AG04450 (cell line): ENCODE measurements around the gene SAAL1. TPM values are rescaled to one million over a fixed set of nuclear protein-coding genes. Genes with fewer than 3 reads are reported as not detected.
"Not testable (repeated sequence)": the region's sequence is repeated elsewhere in the genome, so short reads cannot be mapped to it uniquely, and the experiment has no call there.

Source experiments
- CTCF ChIA-PET: fragments of 300-600, 350-600 bp; formaldehyde crosslinking; extraction: SDS; loops from one replicate; lab custom pipeline; 2022; ENCODE audit warnings: antibody characterized with exemption, inconsistent platforms; lab: Charles Lee
- POLR2A ChIA-PET: fragments of 350-600 bp; formaldehyde crosslinking; extraction: SDS; loops from one replicate; lab custom pipeline; 2021; ENCODE audit warnings: antibody characterized with exemption, inconsistent platforms; lab: Yijun Ruan, JAX
- DNase-seq: peaks from one replicate; pipeline ENCODE4 v3.0.0-alpha.2; 2011; ENCODE audit warnings: low read depth, low spot score
- H3K27ac ChIP-seq: one replicate; pipeline ENCODE4 v1.5.1; 2012; ENCODE audit warnings: low read depth, low read length, control low read depth
- H3K27me3 ChIP-seq: one replicate; pipeline ENCODE4 v1.6.0; 2012; ENCODE audit warnings: low read length; ENCODE audit not compliant: control insufficient read depth, insufficient read depth
- H3K4me3 ChIP-seq: 2 replicates; pipeline ENCODE4 v1.5.1; 2011; ENCODE audit warnings: mild to moderate bottlenecking, low read depth, low read length, control low read depth
- H3K9me3 ChIP-seq: 2 replicates; pipeline ENCODE4 v1.5.1; 2012; ENCODE audit warnings: low read length; ENCODE audit not compliant: control insufficient read depth, insufficient read depth
- CTCF ChIP-seq: IDR thresholded peaks from 2 replicates; pipeline ENCODE4 v1.5.1; 2011; ENCODE audit warnings: low read depth, low read length, control low read depth, inconsistent platforms
- polyA plus RNA-seq: library from polyadenylated mRNA; depleted of rRNA; stranded (reverse); fragments of >200 nt; gene quantifications from 2 replicates; pipeline ENCODE4 v1.2.3, GENCODE V29; 2011

SAAL1 gene
- polyA plus RNA-seq, 1 experiment: 17.0 TPM

GRCh38 chr11:18140145-18140544, 34.3 kb upstream of the SAAL1 start:
- no peaks in the 10 kb centered on the region for H3K27me3 ChIP-seq
- TF ChIP-seq CTCF: no peak
- ChIA-PET POLR2A (no interaction called here), CTCF (no interaction called here)
- H3K9me3 ChIP-seq: no peaks in the 10 kb centered on the region
- DNase-seq: no peak
- no peak overlapping the region for H3K4me3 ChIP-seq
- no peak overlapping the region for H3K27ac ChIP-seq

GRCh38 chr11:18137186-18137800, 31.4 kb upstream of the SAAL1 start:
- Histone ChIP-seq H3K9me3 (no peaks in the 10 kb centered on the region), H3K27me3 (no peaks in the 10 kb centered on the region), H3K27ac (no peak overlapping the region), H3K4me3 (no peak overlapping the region)
- no peak for TF ChIP-seq CTCF
- DNase-seq: no peak
- POLR2A ChIA-PET: interaction anchor here (0.6 kb wide), 1 partner anchor 46 kb away, joined by 3 read pairs; no protein-coding TSS in a partner anchor
- CTCF ChIA-PET: no interaction called here

- Histone ChIP-seq H3K9me3 (no peaks in the 10 kb centered on the region), H3K27me3 (no peaks in the 10 kb centered on the region), H3K27ac (no peak overlapping the region), H3K4me3 (no peak overlapping the region)
- DNase-seq: no peak
- CTCF ChIA-PET: no interaction called here
- POLR2A ChIA-PET: no interaction called here
- no peak for TF ChIP-seq CTCF
Observed at GRCh38 chr11:18135308-18135707, 29.4 kb upstream of the SAAL1 start.

GRCh38 chr11:18132341-18132740, 26.5 kb upstream of the SAAL1 start, which contains the start of gene MRGPRX3:
MRGPRX3 (plus strand) TSS chr11:18132571; CDS start chr11:18137203, 4,632 bp downstream.
- no peak within 1 kb of the TSS for H3K27ac ChIP-seq
- no peaks in the 10 kb centered on the region for H3K27me3 ChIP-seq
- CTCF ChIA-PET: no interaction called here
- no peak within 1 kb of the TSS for H3K4me3 ChIP-seq
- no peak for DNase-seq
- TF ChIP-seq CTCF: no peak
- POLR2A ChIA-PET: no interaction called here
- no peaks in the 10 kb centered on the region for H3K9me3 ChIP-seq

GRCh38 chr11:18131115-18131514, 25.2 kb upstream of the SAAL1 start:
- CTCF ChIA-PET, H3K9me3 ChIP-seq, H3K27ac ChIP-seq, POLR2A ChIA-PET, H3K4me3 ChIP-seq, H3K27me3 ChIP-seq, DNase-seq: not testable (repeated sequence)

GRCh38 chr11:18121331-18121828, 15.5 kb upstream of the SAAL1 start:
- DNase-seq, CTCF ChIA-PET, H3K9me3 ChIP-seq, H3K27me3 ChIP-seq, H3K4me3 ChIP-seq, H3K27ac ChIP-seq, POLR2A ChIA-PET: not testable (repeated sequence)
